Heart left ventricle (tissue), 16 donors: ENCODE results near the gene SNX20. TPM values are rescaled to one million over a fixed set of nuclear protein-coding genes. Genes with fewer than 3 reads are reported as not detected.

Experiments used
- ATAC-seq, 4 donors: fragments of 200-7000 bp; cut with Tn5 transposase; one replicate each; pipeline ENCODE4 v1.9.1; 2020 to 2022; ENCODE audit warnings: moderate library complexity in 4 of 4, mild to moderate bottlenecking in 3 of 4, moderate number of reproducible peaks in 1 of 4
- DNase-seq, 5 donors: peaks; one replicate each; pipeline ENCODE4 v3.0.0-alpha.2; 2020
- H3K27ac ChIP-seq, 12 donors: fragments of 200-600 bp; sonication (generic) in 4 of 12; one replicate each; pipeline versions ENCODE4 v1.5.0 to v1.8.0; 2016 to 2022; ENCODE audit warnings: mild to moderate bottlenecking in 2 of 12
- H3K27me3 ChIP-seq, 9 donors: fragments of 200-600 bp; sonication (generic) in 2 of 9; one replicate each; pipeline versions ENCODE4 v1.5.1 to v1.8.0; 2016 to 2022; ENCODE audit warnings: mild to moderate bottlenecking in 3 of 9
- H3K36me3 ChIP-seq, 9 donors: fragments of 200-600 bp; sonication (generic) in 2 of 9; one replicate each; pipeline versions ENCODE4 v1.5.0 to v1.8.0; 2018 to 2022; ENCODE audit warnings: mild to moderate bottlenecking in 2 of 9
- H3K4me1 ChIP-seq, 12 donors: fragments of 200-600 bp; sonication (generic) in 4 of 12; one replicate each; pipeline versions ENCODE4 v1.5.0 to v1.8.0; 2016 to 2022; ENCODE audit warnings: mild to moderate bottlenecking in 3 of 12
- H3K4me3 ChIP-seq, 12 donors: fragments of 200-600 bp; sonication (generic) in 4 of 12; one replicate each; pipeline versions ENCODE4 v1.5.0 to v1.8.0; 2017 to 2022; ENCODE audit warnings: mild to moderate bottlenecking in 9 of 12, moderate library complexity in 4 of 12
- H3K9me3 ChIP-seq, 12 donors: fragments of 200-600 bp; sonication (generic) in 4 of 12; one replicate each; pipeline versions ENCODE4 v1.5.0 to v1.8.0; 2016 to 2022; ENCODE audit warnings: mild to moderate bottlenecking in 1 of 12
- POLR2A ChIP-seq, 2 donors: fragments of 450-650 bp; IDR thresholded peaks; one replicate each; pipeline ENCODE4 v1.6.1; 2017; ENCODE audit warnings: antibody characterized with exemption in 2 of 2, mild to moderate bottlenecking in 2 of 2, moderate library complexity in 2 of 2
- WGBS, 4 donors: extraction: QIAGEN DNeasy Blood & Tissue Kit in 2 of 4; methylation state at CpG; one replicate each; pipeline versions ENCODE4 v1.1.5 to v1.1.7; 2013 to 2018; 5-methylcytosine and 5-hydroxymethylcytosine counted together
- intact Hi-C, 10 donors: fragments of 100-400 bp; cut with DNase I; formaldehyde crosslinking; loops; one replicate each; pipeline versions ENCODE4 v1.11.1 to v1.14.2; 2022
- polyA plus RNA-seq, 2 donors: library from polyadenylated mRNA; stranded (reverse); fragments of 200-250 nt; gene quantifications; one replicate each; pipeline ENCODE4 v1.2.3, GENCODE V29; 2013
- total RNA-seq, 9 donors: library from RNA; depleted of rRNA in 2 of 9; stranded (reverse); fragments of >200 nt in 2 of 9; fragmentation: NEBNext Ultra II Directional in 3 of 9; extraction: Animal tissue kit (Norgen Biotek cat#: 25700) in 3 of 9; gene quantifications; one replicate each; pipeline versions ENCODE4 v1.1.0 to v1.2.4, GENCODE V29; 2016 to 2023
- TF ChIP-seq, protein P1 (sequence below), 12 donors: fragments of 200-600 bp; sonication (generic) in 4 of 12; IDR thresholded peaks; one replicate each; pipeline versions ENCODE4 v1.5.0 to v1.8.0; 2018 to 2022; ENCODE audit warnings: antibody characterized with exemption in 12 of 12, mild to moderate bottlenecking in 5 of 12
- donor health status: ischemic (EF 13 %, LVEDD 7.1; RV severe dilation, severe dysfunction).
- donor health status: healthy with polysubstance abuse.
- donor health status: DM: no; HTN: yes; CAD: no.
- donor health status: DM: no; HTN: no; CAD: no.
- donor health status: ischemic (EF 25% LVEDD 6.9; RV normal size, moderate dysfunction).
- donor health status: ischemic (EF 25% LVEDD 5.7; RV mildly dilated, moderate dysfunction).
- donor health status: healthy.
- donor health status: DM: yes; HTN: yes; CAD: no.
- donor health status: ischemic (EF 35%, LVEDD 5.7; RV mildly dilated, moderate dysfunction).
- donor health status: nonischemic (EF 11% LVEDD 7.7; RV severe dilation, severe dysfunction).
- donor health status: DM: yes; HTN: yes; CAD: no.
- donor health status: PGD.
- donor health status: ischemic (EF 29% LVEDD 5.4; RV normal size, mild dysfunction).
- donor health status: nonischemic (EF 23%, LVEDD 6.1; RV moderate dilation, normal function).

The SNX20 gene
- total and polyA plus RNA-seq, 11 donors: 0.27 to 11.9 (median 0.64) TPM

DNA sequence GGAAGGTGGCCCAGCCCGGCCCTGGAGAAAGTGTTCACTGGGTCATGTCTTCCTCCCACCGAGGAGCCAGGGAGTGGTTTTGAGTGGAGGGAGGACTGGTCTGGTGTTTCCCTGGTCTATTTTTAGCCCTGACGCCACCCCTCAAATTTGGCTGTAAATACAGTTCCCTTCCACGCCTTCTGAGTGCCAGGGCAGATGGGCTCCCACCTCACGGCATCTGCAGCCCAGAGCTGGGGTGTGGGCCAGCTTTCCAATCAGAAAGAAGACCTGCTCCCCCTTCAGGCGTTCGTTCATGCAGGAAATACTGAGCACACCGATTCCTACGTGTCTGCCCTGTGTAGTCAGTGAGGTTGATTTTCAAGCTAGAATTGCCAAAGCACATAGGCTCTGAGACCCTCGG is 53.7 kb downstream of the SNX20 start:
- Histone ChIP-seq H3K9me3 (no peaks in the 10 kb centered on the region), H3K4me3 (no peak overlapping the region), H3K27ac (peak overlapping the region in 1 of 12 donors; percentile 36), H3K4me1 (peaks cover 0 to 12% (median 8%) of the 10 kb centered on the region in 12 donors), H3K27me3 (no peaks in the 10 kb centered on the region), H3K36me3 (no peaks in the 10 kb centered on the region)
- intact Hi-C loops: loop anchor here in 1 of 10 donors (10.0 kb wide), 1 partner anchor 63 kb away; no protein-coding TSS in a partner anchor
- DNase-seq (peak in 4 of 5 donors; percentile 52 to 74 (median 66)), ATAC-seq (peak; percentile 79 to 90 (median 86))
- WGBS, 4 donors: 4 to 9% (median 7%) methylated on average over 10 of the region's 10 CpGs
- TF ChIP-seq, protein P1, sequence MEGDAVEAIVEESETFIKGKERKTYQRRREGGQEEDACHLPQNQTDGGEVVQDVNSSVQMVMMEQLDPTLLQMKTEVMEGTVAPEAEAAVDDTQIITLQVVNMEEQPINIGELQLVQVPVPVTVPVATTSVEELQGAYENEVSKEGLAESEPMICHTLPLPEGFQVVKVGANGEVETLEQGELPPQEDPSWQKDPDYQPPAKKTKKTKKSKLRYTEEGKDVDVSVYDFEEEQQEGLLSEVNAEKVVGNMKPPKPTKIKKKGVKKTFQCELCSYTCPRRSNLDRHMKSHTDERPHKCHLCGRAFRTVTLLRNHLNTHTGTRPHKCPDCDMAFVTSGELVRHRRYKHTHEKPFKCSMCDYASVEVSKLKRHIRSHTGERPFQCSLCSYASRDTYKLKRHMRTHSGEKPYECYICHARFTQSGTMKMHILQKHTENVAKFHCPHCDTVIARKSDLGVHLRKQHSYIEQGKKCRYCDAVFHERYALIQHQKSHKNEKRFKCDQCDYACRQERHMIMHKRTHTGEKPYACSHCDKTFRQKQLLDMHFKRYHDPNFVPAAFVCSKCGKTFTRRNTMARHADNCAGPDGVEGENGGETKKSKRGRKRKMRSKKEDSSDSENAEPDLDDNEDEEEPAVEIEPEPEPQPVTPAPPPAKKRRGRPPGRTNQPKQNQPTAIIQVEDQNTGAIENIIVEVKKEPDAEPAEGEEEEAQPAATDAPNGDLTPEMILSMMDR (IDR thresholded peaks at IDR 0.05): peak in 10 of 12 donors; percentile 16 to 59 (median 41)
- no peak for TF ChIP-seq POLR2A (IDR thresholded peaks at IDR 0.05)

DNA sequence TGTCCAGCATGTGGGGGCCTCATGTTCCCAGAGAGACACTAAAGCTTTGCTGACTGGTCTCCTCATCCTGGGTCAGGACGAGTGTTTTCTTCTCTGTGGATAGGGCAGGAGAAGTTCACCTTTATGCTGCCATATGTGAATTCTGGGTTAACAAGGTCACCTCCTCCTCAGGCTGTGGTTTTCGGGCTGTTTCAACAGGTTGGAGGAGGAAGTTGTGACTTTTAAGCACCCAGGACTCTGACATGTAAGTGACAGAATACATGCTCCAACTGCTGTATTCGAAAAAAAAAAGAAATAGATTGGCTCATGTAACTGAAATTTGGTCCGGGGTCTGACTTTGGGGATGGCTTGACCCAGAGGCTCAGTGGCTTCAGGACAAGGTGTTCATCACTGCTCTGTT is 54.2 kb downstream of the SNX20 start:
- DNase-seq (no peak), ATAC-seq (no peak)
- Histone ChIP-seq H3K4me1 (peaks cover 0 to 12% (median 8%) of the 10 kb centered on the region in 12 donors), H3K9me3 (no peaks in the 10 kb centered on the region), H3K4me3 (no peak overlapping the region), H3K36me3 (no peaks in the 10 kb centered on the region), H3K27me3 (no peaks in the 10 kb centered on the region), H3K27ac (peak overlapping the region in 1 of 12 donors; percentile 36)
- 44 to 72% (median 61%) methylated on average over 4 of the region's 4 CpGs for WGBS, 4 donors
- no peak for TF ChIP-seq POLR2A (IDR thresholded peaks at IDR 0.05)
- TF ChIP-seq, protein P1 (IDR thresholded peaks at IDR 0.05): no peak
- intact Hi-C loops: loop anchor here in 1 of 10 donors (10.0 kb wide), 1 partner anchor 62 kb away; no protein-coding TSS in a partner anchor

DNA sequence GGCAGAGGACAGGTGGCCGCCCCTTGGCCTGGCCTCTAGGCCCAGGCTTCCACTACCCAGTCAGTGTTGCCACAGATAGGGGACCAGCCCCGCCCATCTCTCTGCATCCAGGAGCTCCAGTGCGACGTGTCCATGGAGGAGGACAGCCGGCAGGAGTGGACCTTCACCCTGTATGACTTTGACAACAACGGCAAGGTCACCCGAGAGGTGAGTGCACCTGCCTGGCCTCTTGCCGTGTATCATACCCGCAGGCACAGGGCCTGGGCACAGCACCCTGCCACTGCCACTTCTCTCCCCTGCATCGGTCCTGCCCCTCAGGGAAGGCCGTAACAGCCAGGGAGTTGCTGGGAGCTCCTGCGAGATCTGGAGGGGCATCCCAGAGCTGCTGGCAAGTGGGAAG is 55.7 kb downstream of the SNX20 start:
- TF ChIP-seq, protein P1 (IDR thresholded peaks at IDR 0.05): no peak
- no peak for TF ChIP-seq POLR2A (IDR thresholded peaks at IDR 0.05)

DNA sequence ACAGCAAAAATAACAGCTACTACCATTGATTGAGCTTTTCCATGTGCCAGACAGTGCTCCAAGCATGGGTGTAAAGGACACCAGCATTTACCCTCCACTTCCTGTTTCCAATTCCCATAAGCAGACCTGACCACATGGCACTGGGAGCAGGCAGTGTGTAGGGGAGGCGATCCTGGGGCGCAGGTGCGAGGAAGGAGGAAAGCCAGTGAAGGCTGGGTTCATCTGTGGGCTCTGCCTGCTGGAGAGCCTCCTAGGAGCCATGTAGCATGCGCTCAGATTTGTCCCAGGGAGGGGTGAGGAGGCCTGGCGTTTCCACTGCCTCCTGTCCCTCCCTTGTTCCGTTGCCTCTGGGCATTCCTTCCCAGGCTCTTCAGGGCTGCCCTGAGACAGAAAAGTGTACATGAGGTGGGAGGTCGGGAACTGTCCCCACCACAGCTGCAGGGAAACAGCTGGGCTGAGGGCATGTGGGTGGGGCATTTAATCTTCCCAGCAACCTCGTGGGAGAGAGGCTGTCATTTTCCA is 56.6 kb downstream of the SNX20 start:
- intact Hi-C loops: loop anchor here in 1 of 10 donors (10.0 kb wide), 1 partner anchor 60 kb away; no protein-coding TSS in a partner anchor
- H3K36me3 ChIP-seq: no peaks in the 10 kb centered on the region
- DNase-seq (peak in 1 of 5 donors; percentile 10), ATAC-seq (no peak)
- H3K27ac ChIP-seq: no peak overlapping the region
- no peak overlapping the region for H3K4me3 ChIP-seq
- no peaks in the 10 kb centered on the region for H3K9me3 ChIP-seq
- no peaks in the 10 kb centered on the region for H3K27me3 ChIP-seq
- WGBS, 4 donors: 74 to 78% (median 75%) methylated on average over 8 of the region's 8 CpGs
- H3K4me1 ChIP-seq: peaks cover 0 to 12% (median 8%) of the 10 kb centered on the region in 12 donors
- TF ChIP-seq, protein P1 (IDR thresholded peaks at IDR 0.05): no peak
- TF ChIP-seq POLR2A (IDR thresholded peaks at IDR 0.05): no peak

More for the DNA sequence above, 55.7 kb downstream of the SNX20 start:
- Histone ChIP-seq H3K27me3 (no peaks in the 10 kb centered on the region), H3K27ac (no peak overlapping the region), H3K36me3 (no peaks in the 10 kb centered on the region), H3K4me3 (no peak overlapping the region), H3K9me3 (no peaks in the 10 kb centered on the region), H3K4me1 (peaks cover 0 to 12% (median 8%) of the 10 kb centered on the region in 12 donors)
- DNase-seq: peak in 1 of 5 donors; percentile 21
- WGBS, 4 donors: 91 to 94% (median 93%) methylated on average over 7 to 12 of the region's 12 CpGs
- ATAC-seq: no peak
- intact Hi-C loops: loop anchor here in 1 of 10 donors (10.0 kb wide), 1 partner anchor 61 kb away; no protein-coding TSS in a partner anchor
